CD4-positive, alpha-beta T cell treated with Interleukin-12 subunit alpha and Interleukin-12 subunit beta, for 1 hour (primary cell): ENCODE data around the gene PHF11.
"Not testable (repeated sequence)": the region's sequence is repeated elsewhere in the genome, so short reads cannot be mapped to it uniquely, and the experiment has no call there.

Source experiments
- DNase-seq: peaks from one replicate; pipeline ENCODE4 v3.0.0-alpha.2; 2020

Gene PHF11

DNA sequence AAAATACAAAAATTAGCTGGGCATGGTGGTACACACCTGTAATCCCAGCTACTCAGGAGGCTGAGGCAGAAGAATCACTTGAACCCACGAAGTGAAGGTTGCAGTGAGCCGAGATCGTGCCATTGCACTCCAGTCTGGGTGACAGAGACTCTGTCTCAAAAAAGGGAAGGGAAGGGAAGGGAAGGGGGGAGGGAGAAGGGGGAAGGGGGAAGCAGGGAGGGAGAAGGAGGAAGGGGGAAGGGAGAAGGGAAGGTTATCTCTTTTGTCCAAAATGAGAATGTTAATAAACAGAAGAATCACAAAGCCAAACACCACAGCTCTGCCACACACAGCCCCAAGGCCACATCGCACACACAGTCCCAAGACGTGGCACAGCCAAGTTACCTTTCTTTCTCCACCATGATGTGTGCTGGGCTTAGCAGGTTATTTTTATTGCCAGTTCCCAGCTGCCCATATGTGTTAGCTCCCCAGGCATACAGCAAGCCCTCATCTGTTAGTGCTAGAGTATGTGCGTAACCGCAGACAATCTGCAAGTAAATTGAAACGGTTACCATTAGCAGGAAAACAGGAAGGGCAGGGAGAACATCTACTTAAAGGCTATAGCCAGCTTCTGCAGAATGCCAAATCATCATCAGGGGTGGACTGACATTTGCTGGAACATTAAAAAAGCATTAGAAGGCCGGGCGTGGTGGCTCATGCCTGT is 55.3 kb downstream of the PHF11 start:
- no peak for DNase-seq

DNA sequence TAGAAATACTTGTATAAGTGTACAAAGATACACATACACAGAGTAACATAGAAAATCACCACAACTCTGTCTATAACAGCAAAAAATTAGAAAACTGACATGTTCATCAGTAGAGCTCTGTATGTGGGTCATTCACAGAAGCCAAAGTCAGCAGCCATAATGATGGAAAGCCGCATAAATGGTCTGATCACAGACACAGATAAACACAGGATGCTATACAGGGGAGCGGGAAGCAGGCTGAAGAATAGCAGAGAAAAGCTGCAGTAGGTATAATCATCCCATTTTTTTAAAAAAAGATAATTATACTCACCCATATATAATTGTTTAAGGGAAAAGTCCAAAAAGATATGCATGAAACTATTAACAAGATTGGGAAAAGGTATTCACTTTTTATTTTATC is 58.1 kb downstream of the PHF11 start:
- no peak for DNase-seq

DNA sequence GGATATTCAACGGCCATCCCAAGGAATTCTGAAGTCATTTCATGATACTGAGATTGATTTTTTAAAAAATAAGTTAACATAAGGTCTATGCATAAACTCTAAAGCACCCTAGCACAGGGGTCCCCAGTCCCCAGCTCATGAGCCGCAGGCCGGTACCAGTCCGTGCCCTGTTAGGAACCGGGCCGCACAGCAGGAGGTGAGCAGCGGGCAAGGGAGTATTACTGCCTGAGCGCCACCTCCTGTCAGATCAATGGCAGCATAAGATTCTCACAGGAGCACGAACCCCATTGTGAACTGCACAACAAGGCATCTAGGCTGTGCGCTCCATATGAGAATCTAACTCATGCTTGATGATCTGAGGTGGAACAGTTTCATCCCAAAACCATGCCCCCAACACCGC is 58.6 kb downstream of the PHF11 start:
- no peak for DNase-seq

DNA sequence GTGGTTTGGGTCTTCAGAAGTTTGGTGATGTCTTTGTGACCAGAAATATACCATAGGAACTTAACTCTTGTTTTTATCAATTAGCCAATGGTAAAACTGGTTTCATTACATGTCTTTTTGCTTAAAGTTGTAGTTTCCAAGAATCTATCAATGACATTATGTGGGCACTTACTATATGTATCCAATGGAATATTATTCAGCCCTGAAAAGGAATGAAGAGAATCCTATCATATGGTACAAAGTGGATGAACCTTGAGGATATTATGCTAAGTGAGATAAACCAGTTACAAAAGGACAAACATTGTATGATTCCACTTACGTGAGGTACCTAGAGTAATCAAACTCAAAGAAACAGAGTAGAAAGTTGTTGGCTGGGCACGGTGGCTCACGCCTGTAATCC is 63.3 kb downstream of the PHF11 start:
- DNase-seq: no peak

DNA sequence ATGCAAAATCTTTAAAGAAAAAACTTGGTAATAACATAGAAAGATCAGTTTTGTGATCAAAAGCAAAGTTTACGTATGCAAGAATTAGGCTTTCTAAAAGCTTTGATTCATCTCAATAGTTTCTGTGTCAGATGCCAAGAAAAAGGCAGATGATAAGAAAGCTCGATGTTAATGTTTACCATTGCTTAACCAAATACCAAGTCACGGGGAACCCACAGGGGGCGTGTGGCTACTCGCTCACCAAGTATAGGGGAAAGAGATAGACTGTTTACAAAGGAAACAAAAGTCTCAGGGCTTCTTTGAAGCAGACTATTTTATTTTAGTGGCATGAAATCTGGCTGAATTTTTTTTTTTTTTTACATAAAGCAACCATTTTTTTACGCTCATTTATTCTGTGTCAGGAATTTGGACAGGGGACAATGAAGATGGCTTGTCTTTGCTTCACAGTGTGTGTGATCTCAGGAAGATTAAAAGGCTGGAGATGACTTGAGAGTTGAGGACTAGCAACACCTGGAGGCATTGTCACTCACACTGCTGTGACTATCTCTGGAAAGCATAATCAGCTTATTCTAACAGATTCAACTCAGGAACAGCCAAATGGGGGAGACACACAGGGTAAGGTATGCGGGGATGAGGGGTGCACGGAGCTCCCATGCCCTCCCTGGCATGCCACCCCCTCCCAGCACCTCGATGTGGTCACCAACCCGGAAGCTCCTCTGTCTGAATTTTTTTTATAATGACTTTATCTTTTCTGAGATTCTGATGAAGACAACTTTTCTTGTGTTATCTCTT is 64.7 kb downstream of the PHF11 start:
- no peak for DNase-seq

DNA sequence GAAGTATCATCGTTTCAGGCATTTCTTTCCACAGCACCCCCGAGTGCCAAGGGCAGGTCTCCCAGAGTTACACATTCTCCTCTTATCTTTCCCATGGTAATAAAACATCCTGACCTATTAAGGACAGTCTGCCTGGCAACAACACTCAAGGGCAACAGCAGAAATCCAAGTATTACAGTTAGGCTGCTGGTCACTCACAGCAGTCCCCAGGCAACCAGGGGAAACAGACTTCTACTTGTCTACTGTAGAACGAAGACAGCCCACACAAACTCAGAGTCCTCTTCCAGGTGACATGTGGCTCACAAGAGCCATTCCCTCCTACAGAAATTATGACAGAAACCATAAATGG is 65.3 kb downstream of the PHF11 start:
- DNase-seq: no peak

DNA sequence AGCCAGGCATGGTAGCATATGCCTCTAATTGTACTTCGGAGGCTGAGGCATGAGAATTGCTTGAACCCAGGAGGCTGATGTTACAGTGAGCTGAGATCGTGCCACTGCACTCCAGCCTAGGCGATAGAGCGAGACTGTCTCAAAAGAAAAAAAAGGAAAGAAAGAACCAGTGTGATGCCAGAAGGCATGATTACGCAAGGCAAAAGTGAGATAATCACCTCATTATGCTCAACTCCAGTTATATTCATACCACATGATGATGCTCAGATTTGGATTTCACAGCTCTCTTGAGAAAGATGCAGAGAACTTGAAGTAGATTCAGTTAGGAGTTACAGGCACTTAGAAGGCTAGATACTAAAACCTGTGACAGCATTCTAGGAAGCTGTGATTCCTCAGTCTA is 67.8 kb downstream of the PHF11 start:
- DNase-seq: no peak

DNA sequence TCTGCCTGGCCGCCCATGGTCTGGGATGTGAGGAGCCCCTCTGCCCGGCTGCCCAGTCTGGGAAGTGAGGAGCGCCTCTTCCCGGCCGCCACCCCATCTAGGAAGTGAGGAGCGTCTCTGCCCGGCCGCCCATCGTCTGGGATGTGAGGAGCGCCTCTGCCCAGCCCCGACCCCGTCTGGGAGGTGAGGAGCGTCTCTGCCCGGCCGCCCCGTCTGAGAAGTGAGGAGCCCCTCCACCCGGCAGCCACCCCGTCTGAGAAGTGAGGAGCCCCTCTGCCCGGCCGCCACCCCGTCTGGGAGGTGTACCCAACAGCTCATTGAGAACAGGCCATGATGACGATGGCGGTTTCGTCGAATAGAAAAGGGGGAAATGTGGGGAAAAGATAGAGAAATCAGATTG is 69.7 kb downstream of the PHF11 start:
- not testable (repeated sequence) for DNase-seq

DNA sequence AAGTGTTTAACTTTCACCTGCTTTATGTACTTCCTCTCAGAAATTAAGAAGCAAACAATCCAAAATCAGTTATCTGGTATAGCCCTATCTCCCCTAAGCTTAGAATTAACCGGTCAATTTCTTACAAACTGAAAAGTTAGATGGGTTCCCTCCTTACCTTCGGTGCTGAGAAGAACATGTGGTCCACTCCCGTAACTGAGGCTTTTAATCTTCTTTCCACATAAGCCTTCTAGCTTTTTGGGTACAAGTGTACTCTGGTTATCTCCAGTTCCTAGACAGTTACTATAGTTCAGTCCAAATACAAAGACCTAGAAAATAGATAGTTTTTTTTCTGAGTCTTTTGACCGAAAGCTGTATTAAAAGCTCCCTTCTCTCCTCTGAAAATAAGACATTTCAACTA is 70.7 kb downstream of the PHF11 start:
- no peak for DNase-seq

DNA sequence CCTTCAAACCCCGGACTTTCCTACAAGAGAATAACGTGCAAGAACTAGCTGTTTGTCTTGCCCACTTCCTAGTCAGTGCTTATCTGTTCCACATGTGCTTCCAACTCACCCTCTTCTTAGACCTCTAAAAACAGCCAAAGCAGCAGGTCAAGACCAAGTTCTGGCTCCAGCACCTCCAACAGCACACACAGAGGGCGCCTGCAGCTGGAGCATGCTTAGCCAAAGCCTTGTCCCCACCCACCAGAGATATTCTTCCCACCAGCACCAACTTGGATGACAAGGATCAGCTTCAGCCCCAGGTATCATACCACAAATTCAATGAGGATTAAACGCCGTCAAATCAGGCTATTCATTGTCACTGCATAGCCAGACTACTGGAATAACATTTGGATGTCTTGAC is 71.7 kb downstream of the PHF11 start:
- DNase-seq: no peak

DNA sequence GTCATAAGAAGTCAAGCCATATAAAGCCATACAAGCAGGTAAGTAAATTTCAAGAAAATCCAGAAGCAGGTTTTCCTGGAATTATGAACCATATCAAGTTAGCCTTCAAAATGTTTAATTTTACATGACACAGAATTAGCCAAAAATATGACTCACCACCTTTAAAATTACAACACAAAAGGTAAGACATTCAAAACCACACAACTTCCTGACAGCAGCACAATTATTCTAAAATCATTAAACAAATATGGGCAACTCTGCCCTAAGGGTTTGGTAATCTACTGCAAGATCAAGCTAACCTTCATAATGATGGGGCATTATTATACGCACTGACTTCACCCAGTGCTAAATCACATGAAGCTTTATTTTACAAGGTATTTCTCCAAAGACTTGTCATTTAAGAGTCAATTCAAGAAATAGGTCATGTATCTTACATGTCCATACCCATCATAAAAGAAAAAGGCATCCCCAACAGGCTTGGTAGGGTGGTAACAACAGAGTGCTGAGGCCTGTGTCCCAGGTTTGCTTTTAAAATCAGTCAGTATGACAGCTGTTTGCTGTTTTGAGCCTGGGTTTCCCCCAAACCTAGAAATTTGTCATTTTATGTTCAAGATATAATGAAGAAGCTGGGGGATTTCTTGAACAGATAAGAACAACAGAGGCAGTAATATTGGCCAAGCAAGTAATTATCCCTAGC is 74.4 kb downstream of the PHF11 start:
- peak; percentile 24 for DNase-seq

DNA sequence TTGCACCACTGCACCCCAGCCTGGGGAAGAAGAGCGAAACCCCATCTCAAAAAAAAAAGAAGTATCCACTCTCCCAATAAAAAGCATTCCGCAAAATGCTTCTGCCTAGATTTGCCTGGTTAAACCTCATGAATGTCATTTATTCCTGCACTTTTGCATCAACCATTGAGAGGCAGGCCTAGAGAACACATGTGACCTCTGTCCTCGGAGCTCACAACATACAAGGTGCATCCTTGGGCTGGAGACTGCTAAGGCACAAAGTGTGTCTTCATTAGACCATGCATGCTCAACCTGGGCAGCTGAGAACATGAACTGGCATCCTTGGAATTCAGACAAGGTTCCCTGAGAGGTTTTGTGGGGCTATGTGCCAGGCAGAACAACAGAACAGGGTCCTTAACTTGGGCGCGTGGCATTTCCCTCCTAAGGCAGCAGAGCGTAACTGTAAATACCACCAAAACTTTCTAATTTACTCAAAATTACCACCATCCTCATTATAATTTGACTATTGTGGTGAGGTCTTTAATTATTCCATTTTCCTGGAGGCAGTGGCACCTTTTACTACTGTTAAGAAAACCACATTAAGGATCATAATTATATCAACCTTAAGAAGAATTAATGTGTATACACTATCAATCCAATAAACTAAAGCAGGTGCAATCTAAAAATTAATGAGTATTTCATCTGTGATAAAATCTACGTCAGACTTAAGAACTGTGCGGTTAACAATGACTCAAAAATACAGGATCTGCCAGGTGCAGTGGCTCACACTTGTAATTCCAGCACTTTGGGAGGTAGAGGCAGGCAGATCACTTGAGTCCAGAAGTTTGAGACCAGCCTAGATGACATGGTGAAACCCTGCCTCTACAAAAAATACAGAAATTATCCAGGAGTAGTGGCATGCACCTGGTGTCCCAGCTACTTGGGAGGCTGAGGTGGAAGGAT is 75.8 kb downstream of the PHF11 start:
- DNase-seq: no peak
